HCT116 (cell line): ENCODE measurements around the gene MAST4. TPM values are rescaled to one million over a fixed set of nuclear protein-coding genes. Genes with fewer than 3 reads are reported as not detected.

ENCODE experiments used
- ATAC-seq: fragments of 200-7000 bp; cut with Tn5 transposase; 2 replicates; pipeline ENCODE4 v1.9.1; 2020; ENCODE audit warnings: mild to moderate bottlenecking, moderate library complexity
- BruUV-seq: library from RNA; stranded (reverse); fragments of 400-500 nt; replicated peaks from 2 replicates; lab custom pipeline; 2021; lab: Mats Ljungman, UMichigan
- CTCF ChIA-PET: fragments of 300-600 bp; sonication (Branson Sonifier 250); formaldehyde crosslinking; loops from one replicate; lab custom pipeline; 2021; ENCODE audit warnings: antibody characterized with exemption; lab: Charles Lee
- POLR2A ChIA-PET: fragments of 300-600, 350-600 bp; sonication (Branson Sonifier 250); formaldehyde crosslinking; loops from one replicate; lab custom pipeline; 2021; ENCODE audit warnings: antibody characterized with exemption; lab: Charles Lee
- RAD21 ChIA-PET, 2 experiments: fragments of 300-600 bp; sonication (Branson Sonifier 250); formaldehyde crosslinking; loops; one replicate each; lab custom pipeline; 2023; ENCODE audit warnings: low total read pairs in 2 of 2; ENCODE audit not compliant: uncharacterized antibody in 2 of 2, unreplicated experiment in 2 of 2, low non-redundant PET in 1 of 2; lab: Charles Lee
- DNase-seq: peaks from one replicate; pipeline ENCODE4 v3.0.0-alpha.2; 2010; ENCODE audit warnings: low read depth, low spot score
- H2AFZ ChIP-seq: fragments of 200-600 bp; shearing (Covaris generic), sonication (generic); 2 replicates; pipeline ENCODE4 v1.6.1; 2017; ENCODE audit warnings: low read depth, mixed run types, mixed read lengths, antibody characterized with exemption, low read length; ENCODE audit not compliant: poor library complexity, severe bottlenecking
- H3K27ac ChIP-seq: 2 replicates; pipeline ENCODE4 v1.5.1; 2012; ENCODE audit warnings: low read depth, low read length
- H3K27me3 ChIP-seq: fragments of 200-600 bp; sonication (generic); 2 replicates; pipeline ENCODE4 v1.6.1; 2016; ENCODE audit warnings: mixed run types, low read length, mixed read lengths; ENCODE audit not compliant: insufficient read depth
- H3K36me3 ChIP-seq, 2 experiments: fragments of 200-500 bp in 1 of 2; fragments of 200-600 bp in 1 of 2; sonication (Bioruptor generic) in 1 of 2; sonication (generic) in 1 of 2; 2 replicates each; pipeline versions ENCODE4 v1.5.1 to v1.6.1; 2014 to 2016; ENCODE audit warnings: low read length in 2 of 2, inconsistent platforms in 1 of 2, mixed read lengths in 1 of 2, mixed run types in 1 of 2; ENCODE audit not compliant: insufficient read depth in 2 of 2, control insufficient read depth in 1 of 2
- H3K4me1 ChIP-seq, 2 experiments: fragments of 200-600 bp in 1 of 2; sonication (generic) in 1 of 2; 2 replicates each; pipeline versions ENCODE4 v1.5.1 to v1.6.1; 2012 to 2017; ENCODE audit warnings: low read length in 2 of 2, inconsistent platforms in 1 of 2, mild to moderate bottlenecking in 1 of 2, mixed read lengths in 1 of 2, mixed run types in 1 of 2, moderate library complexity in 1 of 2; ENCODE audit not compliant: insufficient read depth in 2 of 2, control insufficient read depth in 1 of 2
- H3K4me2 ChIP-seq: fragments of 200-600 bp; sonication (generic); 2 replicates; pipeline ENCODE4 v1.6.1; 2017; ENCODE audit warnings: mixed run types, low read length, mixed read lengths
- H3K4me3 ChIP-seq, 2 experiments: fragments of 200-600 bp in 1 of 2; sonication (generic) in 1 of 2; replicated peaks in 1 of 2; 2 replicates each; pipeline ENCODE4 v1.5.1; 2011 to 2016; ENCODE audit warnings: low read length in 2 of 2, control low read depth in 1 of 2, low read depth in 1 of 2, mild to moderate bottlenecking in 1 of 2, mixed read lengths in 1 of 2, mixed run types in 1 of 2
- H3K79me2 ChIP-seq: fragments of 200-600 bp; sonication (generic); 2 replicates; pipeline ENCODE4 v1.6.1; 2017; ENCODE audit warnings: mild to moderate bottlenecking, mixed run types, low read length, moderate library complexity, mixed read lengths; ENCODE audit not compliant: insufficient read depth
- H3K9ac ChIP-seq: fragments of 200-600 bp; sonication (generic); 2 replicates; pipeline ENCODE4 v1.6.1; 2016; ENCODE audit warnings: low read length, mixed read lengths
- H3K9me2 ChIP-seq: fragments of 200-600 bp; sonication (generic), shearing (Covaris generic); 2 replicates; pipeline ENCODE4 v1.6.1; 2017; ENCODE audit warnings: mixed run types, mild to moderate bottlenecking, moderate library complexity; ENCODE audit not compliant: insufficient read depth
- H3K9me3 ChIP-seq, 2 experiments: fragments of 200-500 bp in 1 of 2; fragments of 200-600 bp in 1 of 2; sonication (Bioruptor generic) in 1 of 2; sonication (generic) in 1 of 2; 2 replicates each; pipeline ENCODE4 v1.6.1; 2014 to 2017; ENCODE audit warnings: low read length in 2 of 2, mixed read lengths in 2 of 2, inconsistent platforms in 1 of 2, low read depth in 1 of 2, mild to moderate bottlenecking in 1 of 2, mixed run types in 1 of 2, moderate library complexity in 1 of 2; ENCODE audit not compliant: control insufficient read depth in 1 of 2, insufficient read depth in 1 of 2
- H4K20me1 ChIP-seq: fragments of 200-600 bp; sonication (generic), shearing (Covaris generic); 2 replicates; pipeline ENCODE4 v1.6.1; 2017; ENCODE audit warnings: mixed run types, mild to moderate bottlenecking, moderate library complexity; ENCODE audit not compliant: insufficient read depth
- CBX3 ChIP-seq: IDR thresholded peaks from 2 replicates; pipeline ENCODE4 v1.6.1; 2012; ENCODE audit warnings: low read depth
- CEBPB ChIP-seq: IDR thresholded peaks from 2 replicates; pipeline ENCODE4 v1.6.1; 2012; ENCODE audit warnings: low read depth
- ELF1 ChIP-seq: IDR thresholded peaks from 2 replicates; pipeline ENCODE4 v1.6.1; 2012; ENCODE audit warnings: low read depth, borderline replicate concordance
- EZH2 ChIP-seq: fragments of 200-600 bp; sonication (generic); IDR thresholded peaks from 2 replicates; pipeline ENCODE4 v1.6.1; 2017; ENCODE audit warnings: antibody characterized with exemption, mixed run types
- EZH2phosphoT487 ChIP-seq: fragments of 200-600 bp; IDR thresholded peaks from 2 replicates; pipeline ENCODE4 v1.6.1; 2018; ENCODE audit warnings: antibody characterized with exemption, borderline replicate concordance
- FOSL1 ChIP-seq: IDR thresholded peaks from 2 replicates; pipeline ENCODE4 v1.6.1; 2012; ENCODE audit warnings: low read depth
- JUND ChIP-seq: IDR thresholded peaks from 2 replicates; pipeline ENCODE4 v1.6.1; 2012
- POLR2A ChIP-seq: IDR thresholded peaks from 2 replicates; pipeline ENCODE4 v1.7.0; 2011; ENCODE audit warnings: borderline replicate concordance; ENCODE audit not compliant: insufficient read depth, insufficient read length; ENCODE audit errors: extremely low read depth
- POLR2AphosphoS5 ChIP-seq: IDR thresholded peaks from 2 replicates; pipeline ENCODE4 v1.6.1; 2011; ENCODE audit warnings: mild to moderate bottlenecking, low read depth, low read length, moderate library complexity
- SRF ChIP-seq: IDR thresholded peaks from 2 replicates; pipeline ENCODE4 v1.6.1; 2012; ENCODE audit warnings: low read depth
- TCF7L2 ChIP-seq: IDR thresholded peaks from 2 replicates; pipeline ENCODE4 v1.7.0; 2011; ENCODE audit warnings: borderline replicate concordance, inconsistent platforms; ENCODE audit not compliant: insufficient read depth, insufficient read length; ENCODE audit errors: extremely low read depth
- ZFX ChIP-seq: fragments of 450-650 bp; IDR thresholded peaks from 2 replicates; pipeline ENCODE4 v1.6.1; 2017
- intact Hi-C: fragments of 100-400 bp; cut with micrococcal nuclease; formaldehyde crosslinking; loops from 2 replicates; pipeline ENCODE4 v1.10.0; 2022
- total RNA-seq: library from RNA; stranded (reverse); gene quantifications from one replicate; pipeline ENCODE4 v1.2.1, GENCODE V29; 2021; ENCODE audit not compliant: unreplicated experiment
- TF ChIP-seq, protein P1 (sequence below): IDR thresholded peaks from 2 replicates; pipeline ENCODE4 v1.6.1; 2012
- TF ChIP-seq, protein P2 (sequence below): IDR thresholded peaks from 2 replicates; pipeline ENCODE4 v1.6.1; 2011; ENCODE audit warnings: mild to moderate bottlenecking, low read length, moderate library complexity; ENCODE audit not compliant: insufficient replicate concordance; ENCODE audit errors: extremely low read depth
- TF ChIP-seq, protein P3 (sequence below): IDR thresholded peaks from 2 replicates; pipeline ENCODE4 v1.6.1; 2012
- TF ChIP-seq, protein P4 (sequence below): IDR thresholded peaks from 2 replicates; pipeline ENCODE4 v1.6.1; 2012; ENCODE audit warnings: low read depth

Gene MAST4
- total RNA-seq, 1 experiment from 2014 or later: 1.1 TPM

DNA sequence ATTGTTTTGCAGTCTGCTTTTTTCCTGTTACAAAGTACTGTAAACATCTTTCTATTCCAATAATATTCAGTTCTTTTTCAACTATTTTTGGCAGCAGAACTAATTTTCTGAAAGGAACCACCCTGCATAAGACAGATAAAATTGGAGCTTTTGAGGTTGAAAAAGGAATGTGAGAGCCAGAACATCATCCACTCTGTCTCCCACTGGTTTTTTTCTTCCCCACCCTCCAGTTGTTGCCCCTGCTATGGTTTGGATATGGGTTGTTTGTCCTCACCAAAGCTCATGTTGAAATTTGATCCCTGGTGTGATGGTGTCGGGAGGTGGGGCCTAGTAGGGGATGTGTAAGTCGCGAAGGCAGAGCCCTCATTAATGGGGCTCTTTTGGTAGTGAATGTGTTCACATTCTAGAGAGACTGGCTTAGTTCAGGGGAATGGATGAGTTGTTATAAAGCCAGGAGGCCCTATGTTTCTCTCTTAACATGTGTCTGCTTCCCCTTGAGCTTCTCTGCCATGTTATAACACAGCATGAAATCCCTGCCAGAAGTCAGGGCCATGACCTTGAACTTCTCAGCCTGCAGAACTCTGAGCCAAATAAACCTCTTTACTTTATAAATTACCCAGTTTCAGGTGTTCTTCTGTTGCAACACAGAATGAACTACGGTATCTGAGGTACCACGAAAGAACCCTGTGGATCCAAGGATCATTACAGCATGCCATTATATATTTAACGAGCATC is 34.8 kb upstream of the MAST4 start:
- no peaks in the 10 kb centered on the region for H3K79me2 ChIP-seq
- CTCF ChIA-PET: no interaction called here
- ATAC-seq: no peak

More for the DNA sequence above, 34.8 kb upstream of the MAST4 start:
- RAD21 ChIA-PET: no interaction called here
- H4K20me1 ChIP-seq: no peaks in the 10 kb centered on the region
- POLR2A ChIA-PET: no interaction called here
- no peaks in the 10 kb centered on the region for H3K27me3 ChIP-seq
- no peaks in the 10 kb centered on the region for H3K9me3 ChIP-seq
- intact Hi-C loops: no loop called here
- H3K4me2 ChIP-seq: no peak overlapping the region
- H3K4me3 ChIP-seq: no peak overlapping the region
- H2AFZ ChIP-seq: no peak overlapping the region
- no peak for TF ChIP-seq JUND
- TF ChIP-seq CEBPB: no peak
- no peak for TF ChIP-seq TCF7L2
- TF ChIP-seq CBX3: no peak
- no peak for TF ChIP-seq EZH2
- TF ChIP-seq, protein P1, sequence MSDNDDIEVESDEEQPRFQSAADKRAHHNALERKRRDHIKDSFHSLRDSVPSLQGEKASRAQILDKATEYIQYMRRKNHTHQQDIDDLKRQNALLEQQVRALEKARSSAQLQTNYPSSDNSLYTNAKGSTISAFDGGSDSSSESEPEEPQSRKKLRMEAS: no peak
- TF ChIP-seq SRF: no peak
- no peak for TF ChIP-seq POLR2AphosphoS5
- TF ChIP-seq POLR2A: no peak
- no peak for TF ChIP-seq FOSL1
- TF ChIP-seq ZFX: no peak
- TF ChIP-seq, protein P2, sequence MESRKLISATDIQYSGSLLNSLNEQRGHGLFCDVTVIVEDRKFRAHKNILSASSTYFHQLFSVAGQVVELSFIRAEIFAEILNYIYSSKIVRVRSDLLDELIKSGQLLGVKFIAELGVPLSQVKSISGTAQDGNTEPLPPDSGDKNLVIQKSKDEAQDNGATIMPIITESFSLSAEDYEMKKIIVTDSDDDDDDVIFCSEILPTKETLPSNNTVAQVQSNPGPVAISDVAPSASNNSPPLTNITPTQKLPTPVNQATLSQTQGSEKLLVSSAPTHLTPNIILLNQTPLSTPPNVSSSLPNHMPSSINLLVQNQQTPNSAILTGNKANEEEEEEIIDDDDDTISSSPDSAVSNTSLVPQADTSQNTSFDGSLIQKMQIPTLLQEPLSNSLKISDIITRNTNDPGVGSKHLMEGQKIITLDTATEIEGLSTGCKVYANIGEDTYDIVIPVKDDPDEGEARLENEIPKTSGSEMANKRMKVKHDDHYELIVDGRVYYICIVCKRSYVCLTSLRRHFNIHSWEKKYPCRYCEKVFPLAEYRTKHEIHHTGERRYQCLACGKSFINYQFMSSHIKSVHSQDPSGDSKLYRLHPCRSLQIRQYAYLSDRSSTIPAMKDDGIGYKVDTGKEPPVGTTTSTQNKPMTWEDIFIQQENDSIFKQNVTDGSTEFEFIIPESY: no peak
- TF ChIP-seq, protein P3, sequence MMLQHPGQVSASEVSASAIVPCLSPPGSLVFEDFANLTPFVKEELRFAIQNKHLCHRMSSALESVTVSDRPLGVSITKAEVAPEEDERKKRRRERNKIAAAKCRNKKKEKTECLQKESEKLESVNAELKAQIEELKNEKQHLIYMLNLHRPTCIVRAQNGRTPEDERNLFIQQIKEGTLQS: no peak
- no peak for TF ChIP-seq ELF1
- TF ChIP-seq, protein P4, sequence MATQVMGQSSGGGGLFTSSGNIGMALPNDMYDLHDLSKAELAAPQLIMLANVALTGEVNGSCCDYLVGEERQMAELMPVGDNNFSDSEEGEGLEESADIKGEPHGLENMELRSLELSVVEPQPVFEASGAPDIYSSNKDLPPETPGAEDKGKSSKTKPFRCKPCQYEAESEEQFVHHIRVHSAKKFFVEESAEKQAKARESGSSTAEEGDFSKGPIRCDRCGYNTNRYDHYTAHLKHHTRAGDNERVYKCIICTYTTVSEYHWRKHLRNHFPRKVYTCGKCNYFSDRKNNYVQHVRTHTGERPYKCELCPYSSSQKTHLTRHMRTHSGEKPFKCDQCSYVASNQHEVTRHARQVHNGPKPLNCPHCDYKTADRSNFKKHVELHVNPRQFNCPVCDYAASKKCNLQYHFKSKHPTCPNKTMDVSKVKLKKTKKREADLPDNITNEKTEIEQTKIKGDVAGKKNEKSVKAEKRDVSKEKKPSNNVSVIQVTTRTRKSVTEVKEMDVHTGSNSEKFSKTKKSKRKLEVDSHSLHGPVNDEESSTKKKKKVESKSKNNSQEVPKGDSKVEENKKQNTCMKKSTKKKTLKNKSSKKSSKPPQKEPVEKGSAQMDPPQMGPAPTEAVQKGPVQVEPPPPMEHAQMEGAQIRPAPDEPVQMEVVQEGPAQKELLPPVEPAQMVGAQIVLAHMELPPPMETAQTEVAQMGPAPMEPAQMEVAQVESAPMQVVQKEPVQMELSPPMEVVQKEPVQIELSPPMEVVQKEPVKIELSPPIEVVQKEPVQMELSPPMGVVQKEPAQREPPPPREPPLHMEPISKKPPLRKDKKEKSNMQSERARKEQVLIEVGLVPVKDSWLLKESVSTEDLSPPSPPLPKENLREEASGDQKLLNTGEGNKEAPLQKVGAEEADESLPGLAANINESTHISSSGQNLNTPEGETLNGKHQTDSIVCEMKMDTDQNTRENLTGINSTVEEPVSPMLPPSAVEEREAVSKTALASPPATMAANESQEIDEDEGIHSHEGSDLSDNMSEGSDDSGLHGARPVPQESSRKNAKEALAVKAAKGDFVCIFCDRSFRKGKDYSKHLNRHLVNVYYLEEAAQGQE: no peak
- TF ChIP-seq EZH2phosphoT487: no peak
- no peaks in the 10 kb centered on the region for H3K4me1 ChIP-seq
- no peaks in the 10 kb centered on the region for H3K9me2 ChIP-seq
- no peak overlapping the region for H3K9ac ChIP-seq
- no peaks in the 10 kb centered on the region for H3K36me3 ChIP-seq
- DNase-seq: no peak
- no TSS peak for BruUV-seq
- H3K27ac ChIP-seq: no peak overlapping the region
